ENCODE measurements around the gene FOXA1.
"Not testable (repeated sequence)": the region's sequence is repeated elsewhere in the genome, so short reads cannot be mapped to it uniquely, and the experiment has no call there.

Gene FOXA1

GRCh38 chr14:37588956-37589714, 5.9 kb downstream of the FOXA1 start:
- peak; percentile 87 for DNase-seq

- peak; percentile 87 for DNase-seq
These were observed 6.4 kb downstream of the FOXA1 start for GRCh38 chr14:37588667-37588955.

- DNase-seq: peak; percentile 67
These were observed 7.0 kb downstream of the FOXA1 start for GRCh38 chr14:37587881-37588666.

- DNase-seq: peak; percentile 21
These were observed 7.8 kb downstream of the FOXA1 start for GRCh38 chr14:37587131-37587803.

DNA sequence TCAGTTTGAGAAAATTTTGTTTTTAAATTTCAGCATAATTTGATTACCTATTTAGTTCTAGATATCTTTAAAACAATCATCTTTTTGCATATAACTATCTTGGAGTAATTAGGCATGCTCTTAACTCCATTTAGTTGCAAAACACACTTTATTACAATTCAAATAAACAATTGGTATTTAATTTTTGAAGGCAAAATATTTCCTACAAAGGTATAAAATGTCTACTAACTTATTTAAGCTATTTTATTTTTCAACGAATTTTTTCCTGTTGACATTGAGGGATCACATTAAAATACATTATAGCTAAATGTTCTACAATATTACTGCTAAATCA, 8.3 kb downstream of the FOXA1 start:
- no peak for DNase-seq

DNA sequence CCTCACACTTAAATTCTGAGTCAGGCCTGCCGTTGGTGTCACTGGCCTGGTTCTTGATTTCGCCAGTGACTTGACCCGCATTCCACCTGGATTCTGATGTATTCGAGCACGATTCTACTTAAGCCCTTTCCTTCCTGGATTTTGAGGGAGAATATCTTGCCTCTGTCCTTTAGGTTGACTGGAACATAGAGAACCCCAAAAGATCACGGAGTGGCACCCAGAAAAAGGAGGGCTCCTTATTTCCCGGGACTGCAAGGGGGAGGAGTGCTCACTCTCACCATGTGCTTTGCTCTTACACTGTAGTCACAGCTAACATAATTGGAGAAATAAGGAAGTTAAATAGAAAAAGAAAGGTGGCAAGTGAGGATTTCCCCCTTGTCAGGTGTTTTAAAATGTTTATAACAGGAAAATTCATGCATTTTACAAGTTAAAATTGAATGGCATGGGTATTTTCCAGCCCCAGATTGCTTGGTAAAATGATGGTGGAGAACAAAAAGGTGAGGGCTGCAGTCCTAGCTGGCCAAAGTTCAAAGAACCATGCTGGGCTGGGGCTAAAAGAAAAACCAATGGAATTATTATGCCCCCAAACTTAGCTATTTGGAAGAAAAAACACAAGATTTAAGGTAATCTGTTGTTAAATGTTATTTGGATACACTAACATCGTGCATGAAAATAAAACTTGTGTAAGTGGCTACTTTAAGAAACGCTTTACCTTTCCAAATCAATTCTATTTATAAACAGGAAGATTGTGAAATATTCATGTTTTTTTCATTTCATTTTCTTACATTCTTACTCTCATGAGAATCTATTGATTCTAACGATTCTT, 8.9 kb downstream of the FOXA1 start:
- peak; percentile 48 for DNase-seq

DNA sequence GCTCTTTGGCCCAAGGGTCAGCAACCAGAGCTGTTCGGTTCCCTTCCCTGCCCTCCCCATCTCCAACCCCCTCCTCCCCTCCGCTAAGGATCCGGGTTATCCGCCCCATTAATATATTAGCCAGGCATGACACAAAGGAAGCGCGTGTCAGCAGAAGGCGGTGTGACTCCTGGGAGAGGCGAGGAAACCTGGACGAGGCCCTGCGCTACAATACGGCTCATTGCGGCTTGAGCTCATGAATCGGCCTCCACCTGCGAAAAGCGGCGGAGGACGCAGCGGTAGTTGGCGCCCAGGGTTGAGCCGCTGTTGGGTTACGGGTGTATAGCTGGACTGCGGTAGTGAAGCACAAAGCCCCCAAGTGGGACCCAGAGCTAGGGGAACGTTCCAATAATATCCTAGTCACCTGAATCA, 9.9 kb downstream of the FOXA1 start:
- peak; percentile 75 for DNase-seq

GRCh38 chr14:37584211-37585100, 10.6 kb downstream of the FOXA1 start:
- peak; percentile 57 for DNase-seq

- peak; percentile 77 for DNase-seq
These were observed 11.5 kb downstream of the FOXA1 start for GRCh38 chr14:37583358-37584210.

GRCh38 chr14:37580146-37580545, 14.9 kb downstream of the FOXA1 start:
- no peak for DNase-seq

DNA sequence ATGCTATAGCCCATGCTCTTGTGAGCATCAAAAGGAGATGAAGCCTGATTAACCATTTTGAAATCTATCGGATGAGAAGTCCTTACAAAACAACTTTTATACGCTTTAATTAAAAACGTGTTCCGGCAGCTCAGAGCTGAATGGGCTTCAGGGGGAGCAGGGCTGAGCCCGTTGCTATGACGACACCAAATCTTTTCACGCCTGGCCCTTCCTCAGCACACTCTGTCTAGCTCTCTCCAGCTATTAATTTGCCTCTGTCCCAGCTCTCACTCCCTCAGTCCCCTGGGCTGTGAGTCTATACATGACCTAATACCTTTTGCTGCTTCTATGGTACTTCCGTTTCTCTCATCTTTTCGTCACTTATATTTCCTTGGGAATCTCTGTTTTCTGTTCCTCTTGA, 15.8 kb downstream of the FOXA1 start:
- no peak for DNase-seq

DNA sequence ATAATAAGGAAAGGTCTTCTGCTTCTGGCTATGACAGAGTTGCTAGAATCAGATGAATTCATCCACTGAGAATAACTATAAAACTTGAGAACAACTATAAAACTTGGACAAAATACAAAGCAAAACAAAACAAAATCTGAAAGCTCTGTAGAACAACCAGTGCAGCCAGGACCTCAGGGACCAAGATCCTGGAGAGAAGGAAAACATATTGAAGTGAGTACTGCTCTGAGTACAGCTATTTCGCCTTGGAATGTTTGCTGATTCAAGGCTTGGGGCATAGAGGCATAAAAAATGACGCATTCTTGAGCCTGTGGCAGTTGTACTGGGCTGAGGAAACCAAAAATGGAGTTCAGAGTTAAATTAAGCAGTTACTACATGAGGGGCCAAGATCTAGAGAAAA, 21.7 kb downstream of the FOXA1 start:
- no peak for DNase-seq

GRCh38 chr14:37571391-37571790, 23.7 kb downstream of the FOXA1 start:
- no peak for DNase-seq

DNA sequence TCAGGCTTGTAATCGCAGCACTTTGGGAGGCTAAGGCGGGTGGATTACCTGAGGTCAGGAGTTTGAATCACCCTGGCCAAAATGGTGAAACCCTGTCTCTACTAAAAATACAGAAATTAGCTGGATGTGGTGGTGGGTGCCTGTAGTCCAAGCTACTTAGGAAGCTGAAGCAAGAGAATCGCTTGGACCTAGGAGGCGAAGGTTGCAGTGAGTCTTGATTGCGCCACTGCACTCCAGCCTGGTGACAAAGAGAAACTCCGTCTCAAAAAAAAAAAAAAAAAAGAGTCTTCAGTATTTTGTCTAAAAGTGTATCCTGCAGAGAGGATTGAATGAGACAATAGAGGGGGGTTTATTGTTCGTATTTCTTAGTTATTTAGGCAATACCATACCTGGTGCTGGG, 25.3 kb downstream of the FOXA1 start:
- no peak for DNase-seq

DNA sequence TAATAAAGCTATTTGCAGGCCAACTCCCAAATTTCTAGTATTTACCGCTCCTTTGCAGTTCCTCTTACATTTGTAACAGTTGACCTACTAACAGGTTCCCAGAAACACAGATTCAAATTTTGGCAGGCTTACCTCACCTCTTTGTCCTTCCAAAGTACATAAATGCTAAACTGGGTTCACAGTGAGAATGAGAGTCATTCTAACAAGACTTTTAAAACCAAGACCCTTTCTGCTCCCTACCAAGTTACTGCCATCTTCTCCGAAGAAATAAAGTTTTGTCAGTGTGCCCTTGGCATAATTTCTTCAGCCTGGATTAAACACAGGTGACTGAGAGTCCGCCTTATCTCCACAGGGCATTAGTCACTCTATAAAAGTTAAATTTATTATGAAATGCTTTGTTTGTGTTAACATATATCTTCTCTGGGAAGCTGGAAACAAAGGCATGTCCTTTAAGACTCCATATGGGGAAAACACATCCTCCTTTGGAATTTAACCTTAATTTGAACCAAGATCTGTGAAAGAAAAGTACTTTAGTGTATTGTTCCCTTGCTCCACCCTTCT, 28.2 kb downstream of the FOXA1 start:
- no peak for DNase-seq

DNA sequence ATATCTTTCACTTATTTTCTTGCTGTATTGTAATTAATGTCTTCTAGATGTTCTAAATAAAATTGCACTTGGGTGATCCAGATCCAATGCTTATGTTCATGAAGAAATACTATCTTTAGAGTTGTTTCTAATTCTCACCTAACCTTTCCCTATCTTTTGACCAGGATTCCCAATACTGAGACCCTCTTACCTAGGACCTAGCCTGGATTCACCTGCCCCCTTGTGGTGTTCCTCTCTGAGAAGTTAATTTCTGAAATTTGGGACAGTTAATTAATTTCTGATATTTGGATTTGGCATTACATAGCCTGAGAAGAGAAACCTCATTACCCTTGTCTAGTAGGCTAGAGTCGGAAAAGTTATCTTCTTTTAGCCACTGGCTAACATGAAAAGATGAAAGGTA, 29.5 kb downstream of the FOXA1 start:
- DNase-seq: no peak

DNA sequence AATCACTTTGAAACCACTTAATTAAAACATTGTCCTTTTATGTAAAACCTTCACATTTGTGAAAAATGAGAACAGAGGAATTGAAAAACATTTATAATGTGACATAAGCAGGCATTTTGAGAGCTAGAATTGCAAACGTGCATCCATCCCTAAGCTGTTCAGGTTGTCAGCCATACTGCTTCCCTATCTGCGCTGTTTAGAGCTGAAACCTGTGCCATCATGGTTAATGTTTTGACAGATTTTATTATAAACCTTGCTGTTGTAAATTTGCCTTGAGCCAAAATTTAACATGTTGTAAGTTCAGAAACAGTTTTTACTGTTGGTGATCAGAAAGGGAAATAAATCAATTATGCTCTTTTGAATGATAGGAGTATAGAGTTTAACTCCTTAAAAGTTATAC, 31.9 kb downstream of the FOXA1 start:
- no peak for DNase-seq

GRCh38 chr14:37559386-37559785, 35.7 kb downstream of the FOXA1 start:
- DNase-seq: no peak

DNA sequence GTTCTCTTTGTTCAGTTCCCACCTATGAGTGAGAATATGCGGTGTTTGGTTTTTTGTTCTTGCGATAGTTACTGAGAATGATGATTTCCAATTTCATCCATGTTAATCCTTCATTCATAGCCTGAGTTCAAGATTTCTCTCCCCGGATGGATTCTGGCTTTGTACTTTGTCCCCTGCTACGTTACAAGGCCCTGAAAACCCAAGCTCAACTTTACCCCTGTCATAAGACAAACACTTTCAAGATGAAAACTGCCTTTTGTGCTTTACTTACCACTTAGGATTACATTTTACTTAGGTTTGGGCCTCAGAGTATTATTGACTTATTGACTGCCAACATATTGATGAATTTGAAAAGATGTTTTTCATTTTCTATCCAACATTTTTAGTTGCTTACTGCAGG, 36.3 kb downstream of the FOXA1 start:
- no peak for DNase-seq

DNA sequence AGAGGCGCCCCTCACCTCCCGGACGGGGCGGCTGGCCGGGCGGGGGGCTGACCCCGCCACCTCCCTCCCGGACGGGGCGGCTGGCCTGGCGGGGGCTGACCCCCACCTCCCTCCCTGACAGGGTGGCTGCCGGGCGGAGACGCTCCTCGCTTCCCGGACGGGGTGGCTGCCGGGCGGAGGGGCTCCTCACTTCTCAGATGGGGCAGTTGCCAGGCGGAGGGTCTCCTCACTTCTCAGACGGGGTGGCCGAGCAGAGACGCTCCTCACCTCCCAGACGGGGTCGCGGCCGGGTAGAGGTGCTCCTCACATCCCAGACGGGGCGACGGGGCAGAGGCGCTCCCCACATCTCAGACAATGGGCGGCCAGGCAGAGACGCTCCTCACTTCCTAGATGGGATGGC, 39.5 kb downstream of the FOXA1 start:
- DNase-seq: not testable (repeated sequence)
